ENCODE results near the gene TIMM22.
A peak's percentile ranks its signal among the peaks of the same experiment; 100 is the strongest.
"Not testable (repeated sequence)": the region's sequence is repeated elsewhere in the genome, so short reads cannot be mapped to it uniquely, and the experiment has no call there.

The TIMM22 gene

GRCh38 chr17:971861-972260 lies 25.1 kb upstream of the TIMM22 start:
- DNase-seq (ENCODE audit: low read depth, low spot score): not testable (repeated sequence)

- peak; percentile 88 for DNase-seq (ENCODE audit: low read depth, low spot score)
Measured at GRCh38 chr17:973053-973452, 23.9 kb upstream of the TIMM22 start.

- DNase-seq (ENCODE audit: low read depth, low spot score): not testable (repeated sequence)
Measured at GRCh38 chr17:974778-975177, 22.2 kb upstream of the TIMM22 start.

- DNase-seq (ENCODE audit: low read depth, low spot score): no peak
Measured at GRCh38 chr17:975371-975915, 21.5 kb upstream of the TIMM22 start.

DNA sequence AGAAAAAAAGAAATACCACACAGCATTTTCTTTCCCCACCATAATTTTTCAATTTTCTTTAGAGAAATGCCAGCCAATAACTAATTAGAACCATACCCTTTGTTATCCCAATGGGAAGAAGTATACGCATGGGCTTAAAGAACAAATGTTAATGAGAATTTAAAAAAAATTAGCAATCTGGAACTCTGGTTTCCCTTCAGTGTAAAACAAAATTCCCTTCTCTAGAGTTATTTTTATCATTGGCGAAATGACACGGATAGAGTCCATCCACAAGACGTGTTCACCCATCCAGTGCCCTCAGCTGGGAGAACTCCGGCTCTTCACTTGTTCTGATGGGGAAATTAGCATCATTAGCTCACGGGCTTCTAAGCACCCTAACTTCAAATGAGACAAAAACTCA lies 20.6 kb upstream of the TIMM22 start:
- no peak for DNase-seq (ENCODE audit: low read depth, low spot score)

GRCh38 chr17:977166-977565 lies 19.8 kb upstream of the TIMM22 start:
- no peak for DNase-seq (ENCODE audit: low read depth, low spot score)

GRCh38 chr17:978103-979093 lies 18.5 kb upstream of the TIMM22 start:
- DNase-seq (ENCODE audit: low read depth, low spot score): peak; percentile 62

DNA sequence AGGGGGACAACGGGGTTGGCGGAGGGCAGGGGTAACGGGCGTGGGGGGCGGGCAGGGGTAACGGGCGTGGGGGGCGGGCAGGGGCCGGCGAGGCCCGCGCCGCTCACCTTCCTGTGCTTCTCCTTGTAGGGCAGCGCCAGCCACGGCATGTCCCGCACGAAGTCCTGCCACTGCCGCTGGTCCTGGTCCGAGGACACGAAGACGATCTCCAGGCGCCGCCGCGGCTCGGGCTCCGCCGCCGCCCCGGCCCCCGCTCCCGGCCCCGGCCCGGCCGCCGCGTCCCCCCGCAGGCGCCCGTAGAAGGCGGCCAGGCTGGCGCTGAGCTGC lies 17.8 kb upstream of the TIMM22 start:
- DNase-seq (ENCODE audit: low read depth, low spot score): no peak

DNA sequence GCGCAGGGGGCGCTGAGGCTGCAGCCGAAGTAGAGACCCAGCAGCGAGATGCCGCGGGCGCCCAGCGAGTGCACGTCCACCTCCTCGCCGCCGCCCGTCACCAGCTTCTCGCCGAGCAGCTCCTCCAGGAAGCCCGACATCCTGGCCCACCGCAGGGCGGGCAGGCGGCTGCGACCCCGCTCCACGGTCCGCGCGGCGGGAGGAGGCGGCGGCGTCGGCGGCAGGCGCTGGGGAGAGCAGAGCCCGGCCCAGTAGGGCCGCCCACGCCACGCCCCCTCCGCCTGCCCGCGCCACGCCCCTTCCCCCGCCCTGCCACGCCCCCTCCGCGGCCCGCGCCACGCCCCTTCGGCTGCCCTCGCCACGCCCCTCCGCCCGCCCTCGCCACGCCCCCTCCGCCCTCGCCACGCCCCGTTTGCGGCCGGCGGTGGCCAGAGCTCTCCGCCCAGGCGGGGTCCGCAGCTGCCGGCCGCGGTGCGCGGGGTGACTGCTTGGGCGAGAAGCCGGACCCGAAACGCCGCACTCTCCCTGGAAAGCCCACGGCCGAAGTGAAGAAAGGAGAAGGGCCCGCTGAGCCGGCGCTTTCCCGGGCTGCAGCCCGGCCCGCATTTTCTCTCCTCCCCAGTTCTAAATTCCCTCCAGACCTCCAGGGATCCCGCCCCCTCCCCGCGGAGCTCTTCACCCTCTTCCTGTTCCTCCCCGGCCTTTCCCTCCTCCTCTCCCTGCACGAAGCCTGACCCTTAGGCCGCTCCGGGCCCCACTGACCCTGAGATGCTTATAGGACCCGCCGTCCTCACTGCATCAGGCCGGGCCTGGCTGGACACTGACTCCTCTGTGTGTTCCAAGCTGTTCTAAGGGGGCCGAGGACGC lies 17.2 kb upstream of the TIMM22 start, which contains the start of gene NXN:
TSS of gene NXN (minus strand) at position 238 of the 867 bp plus-strand sequence.
- DNase-seq (ENCODE audit: low read depth, low spot score): peak; percentile 86

DNA sequence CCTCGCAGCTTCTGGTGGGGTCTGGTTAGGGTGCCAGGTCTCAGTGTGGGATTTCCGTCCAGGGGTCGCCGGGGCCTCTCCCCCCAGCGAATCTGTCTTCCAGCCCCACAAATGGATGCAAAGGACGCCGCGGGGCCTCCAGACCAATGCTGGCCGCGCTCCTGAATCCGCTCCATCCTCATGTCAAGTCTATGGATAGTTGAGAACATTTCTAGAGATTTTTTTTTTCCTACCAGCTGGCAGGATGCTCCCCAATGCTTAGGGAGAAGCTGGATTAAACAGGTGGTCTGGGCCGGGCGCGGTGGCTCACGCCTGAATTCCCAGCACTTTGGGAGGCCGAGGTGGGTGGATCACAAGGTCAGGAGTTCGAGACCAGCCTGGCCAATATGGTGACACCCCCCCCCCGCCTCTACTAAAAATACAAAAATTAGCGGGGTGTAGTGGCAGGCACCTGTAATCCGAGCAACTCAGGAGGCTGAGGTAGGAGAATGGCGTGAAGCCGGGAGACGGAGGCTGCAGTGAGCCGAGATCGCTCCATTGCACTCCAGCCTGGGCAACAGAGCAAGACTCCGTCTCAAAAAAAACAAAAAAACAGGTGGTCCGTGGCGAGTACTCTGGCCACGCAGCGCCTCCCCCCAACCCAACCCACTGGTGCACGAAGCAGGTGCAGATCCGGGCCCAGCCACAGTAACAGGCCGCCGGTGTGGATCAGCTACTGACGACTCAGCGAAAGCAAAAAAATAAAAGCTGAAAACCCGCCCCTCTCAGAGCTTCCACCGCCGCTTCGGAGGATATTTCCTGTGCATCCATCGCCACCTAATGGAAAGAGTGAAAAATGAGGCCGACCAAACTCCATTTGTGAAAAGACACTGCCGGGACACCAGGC lies 16.3 kb upstream of the TIMM22 start:
- DNase-seq (ENCODE audit: low read depth, low spot score): peak; percentile 85

DNA sequence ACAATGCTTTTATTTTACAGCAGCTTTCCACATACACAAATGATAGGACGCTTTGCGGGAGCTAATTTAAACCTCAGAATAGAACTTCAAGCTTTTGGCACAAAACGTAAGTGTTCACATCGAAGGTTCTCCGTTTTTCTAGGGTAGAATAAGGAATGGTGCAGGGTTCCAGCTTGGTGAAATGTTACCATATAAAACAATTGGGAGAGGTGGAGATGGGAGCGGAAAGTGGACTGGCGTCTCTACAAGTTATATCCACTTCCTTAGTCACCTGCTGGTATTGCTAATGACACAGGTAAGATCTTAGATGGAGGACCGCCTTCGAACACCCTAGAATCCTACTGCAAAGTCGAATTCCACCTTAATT lies 15.7 kb upstream of the TIMM22 start:
- DNase-seq (ENCODE audit: low read depth, low spot score): no peak

- DNase-seq (ENCODE audit: low read depth, low spot score): no peak
Measured at GRCh38 chr17:983921-984320, 13.0 kb upstream of the TIMM22 start.

DNA sequence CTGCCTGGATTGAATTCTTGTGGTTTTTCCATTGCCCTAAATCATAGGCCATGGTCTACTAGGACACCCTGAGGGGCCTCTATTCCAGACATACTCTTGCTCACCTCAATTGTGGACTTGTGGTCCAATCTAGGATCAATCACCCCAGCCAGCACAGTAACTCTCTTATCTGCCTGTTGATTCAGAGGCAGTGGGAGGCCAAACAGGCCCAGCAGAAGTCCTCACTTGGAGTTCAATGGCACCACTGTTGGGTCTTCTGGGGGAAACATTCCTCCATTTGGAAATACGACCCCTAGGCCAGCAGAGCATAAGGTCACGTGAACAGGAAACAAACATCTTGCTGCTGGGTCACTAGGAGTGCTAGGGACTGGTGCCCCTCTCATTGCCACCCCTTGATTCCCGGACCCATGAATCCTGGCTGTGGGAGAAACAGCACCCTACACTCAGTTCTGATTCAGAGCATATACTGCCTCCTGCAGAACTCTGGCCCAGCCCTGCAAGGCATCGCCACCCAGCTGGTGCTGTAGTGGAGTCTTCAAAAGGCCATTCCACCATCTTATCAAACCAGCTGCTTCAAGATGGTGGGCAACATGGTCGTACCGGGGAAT lies 10.5 kb upstream of the TIMM22 start:
- DNase-seq (ENCODE audit: low read depth, low spot score): no peak

- DNase-seq (ENCODE audit: low read depth, low spot score): no peak
Measured at GRCh38 chr17:987931-988330, 9.0 kb upstream of the TIMM22 start.

GRCh38 chr17:988561-988960 lies 8.4 kb upstream of the TIMM22 start:
- DNase-seq (ENCODE audit: low read depth, low spot score): no peak

- DNase-seq (ENCODE audit: low read depth, low spot score): no peak
Measured at GRCh38 chr17:992933-993332, 4.0 kb upstream of the TIMM22 start.

- not testable (repeated sequence) for DNase-seq (ENCODE audit: low read depth, low spot score)
Measured at GRCh38 chr17:995324-995723, 1.6 kb upstream of the TIMM22 start.

DNA sequence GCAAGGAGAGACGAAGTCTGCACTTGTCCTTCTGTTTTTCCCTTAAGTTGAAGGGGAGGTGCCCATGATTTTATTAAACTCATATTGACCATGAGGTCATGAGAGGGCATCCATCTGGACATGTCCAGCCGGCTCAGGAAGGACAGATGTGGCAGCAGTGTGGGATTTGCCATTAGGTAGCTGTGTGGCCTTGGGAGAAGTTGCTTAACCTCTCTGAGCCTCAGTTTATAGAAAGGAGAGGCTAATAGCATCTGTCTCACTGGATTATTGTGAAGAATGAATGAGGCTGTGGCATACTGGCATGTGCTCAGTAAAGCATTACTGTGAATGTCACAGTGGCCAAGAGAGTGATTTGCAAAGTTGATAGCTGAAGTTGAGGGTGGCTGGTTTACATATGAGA lies 1.2 kb downstream of the TIMM22 start:
- DNase-seq (ENCODE audit: low read depth, low spot score): no peak

DNA sequence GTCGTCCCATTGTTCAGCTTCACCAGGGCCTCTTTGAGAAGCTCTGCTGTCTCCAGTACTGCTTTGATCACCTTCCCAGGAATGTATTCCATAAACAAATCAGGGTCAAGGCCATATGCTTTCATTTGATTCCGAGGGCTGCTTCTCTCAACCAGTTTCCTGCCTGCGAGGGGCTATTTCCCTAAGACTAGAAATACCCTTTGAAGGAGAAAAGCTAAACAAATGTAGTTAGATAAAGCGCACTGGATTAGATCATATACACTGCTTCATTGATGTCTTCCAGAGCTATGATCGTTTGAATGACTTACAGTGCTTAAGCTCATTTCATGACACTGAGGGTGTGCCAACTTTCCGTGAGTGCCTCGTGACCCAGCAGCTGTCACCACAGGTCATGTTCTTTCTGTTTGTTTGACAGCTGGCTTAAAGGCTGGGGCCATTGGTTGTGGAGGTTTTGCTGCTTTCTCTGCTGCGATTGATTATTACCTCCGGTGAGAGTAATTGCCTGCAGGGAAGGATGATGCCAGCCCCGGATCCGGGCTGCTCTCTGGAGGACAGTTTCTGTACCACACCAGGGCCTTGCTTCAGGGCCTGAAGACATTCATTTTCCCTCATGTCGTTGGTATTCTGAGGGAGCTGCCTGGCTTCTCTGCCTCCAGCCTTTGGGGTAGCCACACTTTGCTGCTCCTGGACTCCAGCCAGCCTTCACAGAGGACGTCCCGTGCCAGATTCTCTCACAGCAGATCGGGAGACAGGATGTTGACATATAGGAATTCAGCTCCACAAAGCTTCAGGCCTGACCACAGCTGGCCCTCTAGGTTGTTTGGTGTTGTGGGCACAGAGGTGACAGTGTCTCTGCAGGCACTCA lies 3.9 kb downstream of the TIMM22 start:
- DNase-seq (ENCODE audit: low read depth, low spot score): no peak
